HepG2 (cell line): ENCODE data around the gene ADSS1. TPM values are rescaled to one million over a fixed set of nuclear protein-coding genes. Genes with fewer than 3 reads are reported as not detected.
A peak's percentile ranks its signal among the peaks of the same experiment; 100 is the strongest.

Experiments
- CHD2 ChIP-seq: IDR thresholded peaks from 2 replicates; pipeline ENCODE4 v1.6.1; 2011; ENCODE audit warnings: low read depth, low read length, improper control_type of control experiment
- DRAP1 ChIP-seq: IDR thresholded peaks from 2 replicates; pipeline ENCODE4 v1.6.1; 2016; ENCODE audit warnings: missing genetic modification reagents, missing compliant biosample characterization
- HNRNPLL ChIP-seq: fragments of 200-400 bp; formaldehyde crosslinking; IDR thresholded peaks from 2 replicates; pipeline ENCODE4 v1.6.1; 2017; ENCODE audit warnings: mild to moderate bottlenecking, low read depth, low read length; ENCODE audit not compliant: poor library complexity, severe bottlenecking
- PCBP1 ChIP-seq: fragments of 200-400 bp; formaldehyde crosslinking; IDR thresholded peaks from 2 replicates; pipeline ENCODE4 v1.6.1; 2017; ENCODE audit warnings: mild to moderate bottlenecking, low read depth, low read length, borderline replicate concordance
- POLR2AphosphoS5 ChIP-seq: IDR thresholded peaks from 2 replicates; pipeline ENCODE4 v1.6.1; 2012; ENCODE audit warnings: low read depth, low read length
- RAD21 ChIP-seq: fragments of 450-650 bp; formaldehyde crosslinking; IDR thresholded peaks from 2 replicates; pipeline ENCODE4 v1.5.0; 2020; ENCODE audit warnings: mild to moderate bottlenecking
- SAP130 ChIP-seq: IDR thresholded peaks from 2 replicates; pipeline ENCODE4 v1.6.1; 2016; ENCODE audit warnings: low read depth
- SMARCC2 ChIP-seq: fragments of 450-650 bp; IDR thresholded peaks from 2 replicates; pipeline ENCODE4 v1.6.1; 2017; ENCODE audit warnings: antibody characterized with exemption, mild to moderate bottlenecking
- TSC22D2 ChIP-seq: sonication (generic); formaldehyde crosslinking; IDR thresholded peaks from 2 replicates; pipeline ENCODE4 v1.5.1; 2020; ENCODE audit warnings: missing genetic modification reagents, mild to moderate bottlenecking, borderline replicate concordance
- ZBTB43 ChIP-seq: sonication (generic); formaldehyde crosslinking; conservative IDR thresholded peaks from 2 replicates; pipeline ENCODE4 v1.4.0; 2020; ENCODE audit warnings: missing genetic modification reagents
- ZNF350 ChIP-seq: sonication (generic); formaldehyde crosslinking; IDR thresholded peaks from 2 replicates; pipeline ENCODE4 v1.4.0; 2020; ENCODE audit warnings: mild to moderate bottlenecking, low read depth, missing genetic modification reagents, borderline replicate concordance
- ZNF720 ChIP-seq: sonication (generic); formaldehyde crosslinking; IDR thresholded peaks from 2 replicates; pipeline ENCODE4 v1.4.0; 2020; ENCODE audit warnings: missing genetic modification reagents
- ZSCAN5A ChIP-seq: sonication (generic); formaldehyde crosslinking; IDR thresholded peaks from 2 replicates; pipeline ENCODE4 v1.8.0; 2022; ENCODE audit warnings: mild to moderate bottlenecking, missing genetic modification reagents, borderline replicate concordance
- polyA plus RNA-seq, 8 experiments: library from polyadenylated mRNA; depleted of rRNA in 3 of 8; stranded (reverse) in 7 of 8; unstranded in 1 of 8; fragments of >200 nt; fragmentation: Illumina TruSeq in 4 of 8; extraction: Trizol in 4 of 8; gene quantifications; 2 replicates each; pipeline versions ENCODE4 v1.2.1 to v1.2.3, GENCODE V29; 2011 to 2016; ENCODE audit warnings: low read depth in 4 of 8, missing spikeins in 1 of 8, mixed read lengths in 1 of 8; ENCODE audit not compliant: insufficient read depth in 1 of 8
- total RNA-seq, 5 experiments: library from RNA; depleted of rRNA; stranded (reverse); fragments of >200 nt; fragmentation: Illumina TruSeq; extraction: Trizol; gene quantifications; 2 replicates each; pipeline ENCODE4 v1.2.3, GENCODE V29; 2016; ENCODE audit warnings: low read depth in 1 of 5
- TF ChIP-seq, protein P1 (sequence below): sonication (generic); formaldehyde crosslinking; IDR thresholded peaks from 2 replicates; pipeline ENCODE4 v1.4.0; 2020; ENCODE audit warnings: mild to moderate bottlenecking, missing genetic modification reagents
- TF ChIP-seq, protein P2 (sequence below): sonication (generic); formaldehyde crosslinking; IDR thresholded peaks from 2 replicates; pipeline ENCODE4 v1.9.0; 2021; ENCODE audit warnings: mild to moderate bottlenecking, missing genetic modification reagents
- TF ChIP-seq, protein P3 (sequence below): sonication (generic); formaldehyde crosslinking; IDR thresholded peaks from 2 replicates; pipeline ENCODE4 v1.8.1; 2023; ENCODE audit warnings: mild to moderate bottlenecking, missing genetic modification reagents

ADSS1 gene
- total and polyA plus RNA-seq, 2 of the 13 experiments (the other 11 are each of a cell fraction or from before 2014, with no cell fraction given) = 1.0 to 36.7 TPM

- TF ChIP-seq, protein P1, sequence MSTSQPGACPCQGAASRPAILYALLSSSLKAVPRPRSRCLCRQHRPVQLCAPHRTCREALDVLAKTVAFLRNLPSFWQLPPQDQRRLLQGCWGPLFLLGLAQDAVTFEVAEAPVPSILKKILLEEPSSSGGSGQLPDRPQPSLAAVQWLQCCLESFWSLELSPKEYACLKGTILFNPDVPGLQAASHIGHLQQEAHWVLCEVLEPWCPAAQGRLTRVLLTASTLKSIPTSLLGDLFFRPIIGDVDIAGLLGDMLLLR (CRISPR knock-in tag) = no peak
- TF ChIP-seq ZNF720 (CRISPR knock-in tag) (no peak), SMARCC2 (no peak), ZSCAN5A (CRISPR knock-in tag) (0 out of 2 replicates have a peak, but pooled peaks have one; percentile 26), PCBP1 (peak; percentile 48; the same call in 1 of the 2 replicates), ZNF350 (CRISPR knock-in tag) (peak; percentile 16; the same call in 1 of the 2 replicates), DRAP1 (peak; percentile 32; the same call in 1 of the 2 replicates), SAP130 (peak; percentile 60; the same call in 1 of the 2 replicates), POLR2AphosphoS5 (peak; percentile 13; the same call in 1 of the 2 replicates), HNRNPLL (peak; percentile 17), ZBTB43 (CRISPR knock-in tag) (0 out of 2 replicates have a peak, but pooled peaks have one; percentile 16), CHD2 (no peak), TSC22D2 (no peak), RAD21 (CRISPR knock-in tag) (peak; percentile 62; the same call in 1 of the 2 replicates)
- TF ChIP-seq, protein P2, sequence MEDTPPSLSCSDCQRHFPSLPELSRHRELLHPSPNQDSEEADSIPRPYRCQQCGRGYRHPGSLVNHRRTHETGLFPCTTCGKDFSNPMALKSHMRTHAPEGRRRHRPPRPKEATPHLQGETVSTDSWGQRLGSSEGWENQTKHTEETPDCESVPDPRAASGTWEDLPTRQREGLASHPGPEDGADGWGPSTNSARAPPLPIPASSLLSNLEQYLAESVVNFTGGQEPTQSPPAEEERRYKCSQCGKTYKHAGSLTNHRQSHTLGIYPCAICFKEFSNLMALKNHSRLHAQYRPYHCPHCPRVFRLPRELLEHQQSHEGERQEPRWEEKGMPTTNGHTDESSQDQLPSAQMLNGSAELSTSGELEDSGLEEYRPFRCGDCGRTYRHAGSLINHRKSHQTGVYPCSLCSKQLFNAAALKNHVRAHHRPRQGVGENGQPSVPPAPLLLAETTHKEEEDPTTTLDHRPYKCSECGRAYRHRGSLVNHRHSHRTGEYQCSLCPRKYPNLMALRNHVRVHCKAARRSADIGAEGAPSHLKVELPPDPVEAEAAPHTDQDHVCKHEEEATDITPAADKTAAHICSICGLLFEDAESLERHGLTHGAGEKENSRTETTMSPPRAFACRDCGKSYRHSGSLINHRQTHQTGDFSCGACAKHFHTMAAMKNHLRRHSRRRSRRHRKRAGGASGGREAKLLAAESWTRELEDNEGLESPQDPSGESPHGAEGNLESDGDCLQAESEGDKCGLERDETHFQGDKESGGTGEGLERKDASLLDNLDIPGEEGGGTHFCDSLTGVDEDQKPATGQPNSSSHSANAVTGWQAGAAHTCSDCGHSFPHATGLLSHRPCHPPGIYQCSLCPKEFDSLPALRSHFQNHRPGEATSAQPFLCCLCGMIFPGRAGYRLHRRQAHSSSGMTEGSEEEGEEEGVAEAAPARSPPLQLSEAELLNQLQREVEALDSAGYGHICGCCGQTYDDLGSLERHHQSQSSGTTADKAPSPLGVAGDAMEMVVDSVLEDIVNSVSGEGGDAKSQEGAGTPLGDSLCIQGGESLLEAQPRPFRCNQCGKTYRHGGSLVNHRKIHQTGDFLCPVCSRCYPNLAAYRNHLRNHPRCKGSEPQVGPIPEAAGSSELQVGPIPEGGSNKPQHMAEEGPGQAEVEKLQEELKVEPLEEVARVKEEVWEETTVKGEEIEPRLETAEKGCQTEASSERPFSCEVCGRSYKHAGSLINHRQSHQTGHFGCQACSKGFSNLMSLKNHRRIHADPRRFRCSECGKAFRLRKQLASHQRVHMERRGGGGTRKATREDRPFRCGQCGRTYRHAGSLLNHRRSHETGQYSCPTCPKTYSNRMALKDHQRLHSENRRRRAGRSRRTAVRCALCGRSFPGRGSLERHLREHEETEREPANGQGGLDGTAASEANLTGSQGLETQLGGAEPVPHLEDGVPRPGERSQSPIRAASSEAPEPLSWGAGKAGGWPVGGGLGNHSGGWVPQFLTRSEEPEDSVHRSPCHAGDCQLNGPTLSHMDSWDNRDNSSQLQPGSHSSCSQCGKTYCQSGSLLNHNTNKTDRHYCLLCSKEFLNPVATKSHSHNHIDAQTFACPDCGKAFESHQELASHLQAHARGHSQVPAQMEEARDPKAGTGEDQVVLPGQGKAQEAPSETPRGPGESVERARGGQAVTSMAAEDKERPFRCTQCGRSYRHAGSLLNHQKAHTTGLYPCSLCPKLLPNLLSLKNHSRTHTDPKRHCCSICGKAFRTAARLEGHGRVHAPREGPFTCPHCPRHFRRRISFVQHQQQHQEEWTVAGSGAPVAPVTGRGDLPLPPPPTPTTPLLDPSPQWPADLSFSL (CRISPR knock-in tag) = no peak
- TF ChIP-seq, protein P3, sequence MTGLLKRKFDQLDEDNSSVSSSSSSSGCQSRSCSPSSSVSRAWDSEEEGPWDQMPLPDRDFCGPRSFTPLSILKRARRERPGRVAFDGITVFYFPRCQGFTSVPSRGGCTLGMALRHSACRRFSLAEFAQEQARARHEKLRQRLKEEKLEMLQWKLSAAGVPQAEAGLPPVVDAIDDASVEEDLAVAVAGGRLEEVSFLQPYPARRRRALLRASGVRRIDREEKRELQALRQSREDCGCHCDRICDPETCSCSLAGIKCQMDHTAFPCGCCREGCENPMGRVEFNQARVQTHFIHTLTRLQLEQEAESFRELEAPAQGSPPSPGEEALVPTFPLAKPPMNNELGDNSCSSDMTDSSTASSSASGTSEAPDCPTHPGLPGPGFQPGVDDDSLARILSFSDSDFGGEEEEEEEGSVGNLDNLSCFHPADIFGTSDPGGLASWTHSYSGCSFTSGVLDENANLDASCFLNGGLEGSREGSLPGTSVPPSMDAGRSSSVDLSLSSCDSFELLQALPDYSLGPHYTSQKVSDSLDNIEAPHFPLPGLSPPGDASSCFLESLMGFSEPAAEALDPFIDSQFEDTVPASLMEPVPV (CRISPR knock-in tag) = 0 out of 2 replicates have a peak, but pooled peaks have one; percentile 5
Observed at GRCh38 chr14:104724981-104725771, 1.1 kb downstream of the ADSS1 start (continued).
